ENCODE data around the gene STIM2.
"Not testable (repeated sequence)": the region's sequence is repeated elsewhere in the genome, so short reads cannot be mapped to it uniquely, and the experiment has no call there.

The STIM2 gene

GRCh38 chr4:27005905-27006590 lies 145.4 kb downstream of the STIM2 start:
- no peak for DNase-seq

GRCh38 chr4:27006646-27007045 lies 146.0 kb downstream of the STIM2 start:
- no peak for DNase-seq

GRCh38 chr4:27007507-27007906 lies 146.9 kb downstream of the STIM2 start:
- DNase-seq, result no peak

- no peak for DNase-seq
Observed at GRCh38 chr4:27008679-27009078, 148.0 kb downstream of the STIM2 start.

- no peak for DNase-seq
Observed at GRCh38 chr4:27009539-27009938, 148.9 kb downstream of the STIM2 start.

GRCh38 chr4:27010334-27010940 lies 149.8 kb downstream of the STIM2 start:
- DNase-seq, result peak; percentile 53

- peak; percentile 42 for DNase-seq
Observed at GRCh38 chr4:27011401-27011800, 150.8 kb downstream of the STIM2 start.

GRCh38 chr4:27013012-27013411 lies 152.4 kb downstream of the STIM2 start:
- DNase-seq, result no peak

GRCh38 chr4:27016551-27016950 lies 155.9 kb downstream of the STIM2 start:
- DNase-seq, result no peak

GRCh38 chr4:27017623-27018022 lies 157.0 kb downstream of the STIM2 start:
- DNase-seq, result no peak

- no peak for DNase-seq
Observed at GRCh38 chr4:27018076-27018475, 157.4 kb downstream of the STIM2 start.

- DNase-seq, result no peak
Observed at GRCh38 chr4:27018910-27019309, 158.3 kb downstream of the STIM2 start.

GRCh38 chr4:27019766-27020165 lies 159.1 kb downstream of the STIM2 start:
- no peak for DNase-seq

GRCh38 chr4:27020203-27020602 lies 159.6 kb downstream of the STIM2 start:
- no peak for DNase-seq

GRCh38 chr4:27020603-27021002 lies 160.0 kb downstream of the STIM2 start:
- DNase-seq, result no peak

GRCh38 chr4:27022963-27023362 lies 162.3 kb downstream of the STIM2 start:
- no peak for DNase-seq

GRCh38 chr4:27023366-27023765 lies 162.7 kb downstream of the STIM2 start:
- DNase-seq, result no peak

- no peak for DNase-seq
Observed at GRCh38 chr4:27024805-27025204, 164.2 kb downstream of the STIM2 start.

GRCh38 chr4:27027428-27027827 lies 166.8 kb downstream of the STIM2 start:
- DNase-seq, result no peak

- not testable (repeated sequence) for DNase-seq
Observed at GRCh38 chr4:27035127-27035526, 174.5 kb downstream of the STIM2 start.

- no peak for DNase-seq
Observed at GRCh38 chr4:27040356-27040755, 179.7 kb downstream of the STIM2 start.

- DNase-seq, result no peak
Observed at GRCh38 chr4:27042411-27042810, 181.8 kb downstream of the STIM2 start.

GRCh38 chr4:27043200-27043599 lies 182.6 kb downstream of the STIM2 start:
- DNase-seq, result no peak

GRCh38 chr4:27046851-27047250 lies 186.2 kb downstream of the STIM2 start:
- peak; percentile 9 for DNase-seq
